ENCODE measurements around the gene ORMDL2.

ORMDL2 gene

DNA sequence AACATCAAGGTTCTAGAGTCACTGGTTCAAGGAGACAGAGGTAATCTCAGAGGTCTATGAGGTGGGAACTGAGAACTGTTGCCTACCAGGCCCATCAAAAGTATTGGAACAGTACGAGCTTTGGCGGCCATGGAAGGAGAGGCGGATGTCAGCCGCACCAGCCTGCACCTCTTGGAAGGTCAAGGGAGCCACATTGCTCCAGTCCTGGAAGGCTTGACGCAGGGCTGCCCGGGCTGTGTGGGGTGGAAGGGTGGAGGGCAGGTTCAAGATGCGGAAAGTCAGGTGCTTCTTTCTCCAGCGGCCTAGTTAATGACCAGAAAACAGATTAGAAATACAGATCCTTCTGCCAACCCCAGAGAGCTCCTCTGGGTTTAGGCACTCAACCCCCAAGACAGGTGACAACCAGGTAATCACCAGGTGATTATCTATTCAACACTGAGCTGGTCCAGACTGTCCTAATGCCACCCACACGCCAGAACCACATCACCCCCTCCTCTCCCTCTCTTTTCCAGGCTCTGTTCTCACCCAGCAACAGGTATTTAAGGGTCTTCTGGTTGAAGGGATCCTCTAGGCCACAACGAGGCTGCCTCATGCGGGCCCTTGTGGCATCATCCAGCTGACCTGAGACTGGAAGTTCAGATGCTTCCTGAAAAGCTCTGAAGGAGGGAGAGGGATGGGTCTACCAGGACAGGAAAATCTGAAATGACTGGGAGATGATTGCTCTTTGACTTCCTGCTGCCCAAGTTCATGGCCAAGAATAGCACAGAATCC is 22.9 kb downstream of the ORMDL2 start:
- TF ChIP-seq, protein P1, sequence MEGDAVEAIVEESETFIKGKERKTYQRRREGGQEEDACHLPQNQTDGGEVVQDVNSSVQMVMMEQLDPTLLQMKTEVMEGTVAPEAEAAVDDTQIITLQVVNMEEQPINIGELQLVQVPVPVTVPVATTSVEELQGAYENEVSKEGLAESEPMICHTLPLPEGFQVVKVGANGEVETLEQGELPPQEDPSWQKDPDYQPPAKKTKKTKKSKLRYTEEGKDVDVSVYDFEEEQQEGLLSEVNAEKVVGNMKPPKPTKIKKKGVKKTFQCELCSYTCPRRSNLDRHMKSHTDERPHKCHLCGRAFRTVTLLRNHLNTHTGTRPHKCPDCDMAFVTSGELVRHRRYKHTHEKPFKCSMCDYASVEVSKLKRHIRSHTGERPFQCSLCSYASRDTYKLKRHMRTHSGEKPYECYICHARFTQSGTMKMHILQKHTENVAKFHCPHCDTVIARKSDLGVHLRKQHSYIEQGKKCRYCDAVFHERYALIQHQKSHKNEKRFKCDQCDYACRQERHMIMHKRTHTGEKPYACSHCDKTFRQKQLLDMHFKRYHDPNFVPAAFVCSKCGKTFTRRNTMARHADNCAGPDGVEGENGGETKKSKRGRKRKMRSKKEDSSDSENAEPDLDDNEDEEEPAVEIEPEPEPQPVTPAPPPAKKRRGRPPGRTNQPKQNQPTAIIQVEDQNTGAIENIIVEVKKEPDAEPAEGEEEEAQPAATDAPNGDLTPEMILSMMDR (IDR thresholded peaks at IDR 0.05) = no peak

DNA sequence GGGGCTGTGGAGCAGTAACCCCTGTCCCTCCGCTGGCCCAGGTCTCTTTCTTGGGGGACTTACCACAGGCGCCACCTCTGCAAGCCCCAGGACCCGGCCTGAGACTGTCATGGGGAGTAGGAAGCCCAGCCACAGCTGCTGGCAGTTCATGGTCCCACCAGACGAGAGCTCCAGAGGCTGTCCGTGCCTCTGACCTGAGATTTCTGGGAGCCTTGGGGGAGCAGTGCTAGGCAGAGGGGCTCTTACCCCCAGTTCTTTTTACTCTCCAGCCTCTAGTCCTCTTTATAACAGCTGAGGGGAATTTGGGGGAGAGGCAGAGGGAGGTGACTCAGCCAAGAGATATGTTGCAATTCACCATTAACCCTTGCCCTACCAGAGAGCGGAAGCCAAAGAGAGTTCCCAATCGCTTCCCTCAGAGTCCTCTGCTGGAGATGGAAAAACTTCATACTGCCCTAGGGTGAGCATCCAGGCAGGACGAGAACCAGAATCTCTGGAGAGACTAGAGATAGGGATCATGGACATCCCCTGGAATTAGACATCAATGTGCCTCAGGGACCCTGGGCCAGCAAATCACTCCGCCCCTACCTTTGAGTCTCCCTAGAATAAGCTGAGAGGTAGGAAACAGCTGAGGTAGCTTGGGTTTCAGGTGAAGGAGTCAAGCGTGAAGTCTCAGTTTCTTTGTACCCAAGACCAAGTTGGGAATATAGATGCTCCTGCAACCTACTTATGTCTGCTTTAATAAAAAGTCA is 25.0 kb downstream of the ORMDL2 start, which contains the start of gene MMP19:
MMP19 (minus strand) TSS at position 256 of the 749 bp plus-strand sequence; CDS start at position 150, 106 bp downstream.
- TF ChIP-seq, protein P1 (IDR thresholded peaks at IDR 0.05) = no peak

DNA sequence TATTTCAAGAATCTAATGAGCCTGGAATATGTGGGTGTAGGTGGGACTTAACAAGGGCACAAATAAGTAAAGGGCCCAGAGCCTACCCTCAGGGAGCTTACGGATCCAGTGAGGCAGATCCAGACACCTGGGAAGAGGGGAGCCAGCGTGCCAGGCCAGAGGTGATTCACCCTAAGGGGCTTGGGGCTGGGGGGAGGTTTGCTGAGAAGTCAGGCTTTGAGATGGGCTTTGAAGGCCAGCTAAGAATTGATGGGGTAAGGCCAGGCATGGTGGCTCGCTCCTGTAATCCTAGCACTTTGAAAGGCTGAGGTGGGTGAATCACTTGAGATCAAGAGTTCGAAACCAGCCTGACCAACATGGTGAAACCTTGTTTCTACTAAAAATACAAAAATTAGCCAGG is 25.6 kb downstream of the ORMDL2 start:
- TF ChIP-seq, protein P1 (IDR thresholded peaks at IDR 0.05) = no peak

DNA sequence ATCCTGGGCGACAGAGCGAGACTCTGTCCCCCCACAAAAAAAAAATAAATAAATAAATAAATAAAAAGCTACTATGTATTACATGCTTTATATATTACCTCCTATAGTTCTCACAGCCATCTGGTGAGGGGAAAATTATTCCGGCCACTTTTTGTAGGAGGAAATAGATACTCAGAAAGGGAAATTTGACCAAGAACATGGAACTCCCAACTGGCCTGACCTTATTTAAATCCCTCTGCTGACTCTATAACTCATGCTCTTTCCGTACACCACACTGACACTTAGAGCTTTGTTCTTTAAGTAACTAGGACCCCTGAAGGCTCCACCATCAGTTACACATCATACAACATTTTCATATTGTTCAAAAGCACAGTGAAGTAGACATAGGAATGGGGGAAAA is 27.1 kb downstream of the ORMDL2 start:
- TF ChIP-seq, protein P1 (IDR thresholded peaks at IDR 0.05) = no peak

DNA sequence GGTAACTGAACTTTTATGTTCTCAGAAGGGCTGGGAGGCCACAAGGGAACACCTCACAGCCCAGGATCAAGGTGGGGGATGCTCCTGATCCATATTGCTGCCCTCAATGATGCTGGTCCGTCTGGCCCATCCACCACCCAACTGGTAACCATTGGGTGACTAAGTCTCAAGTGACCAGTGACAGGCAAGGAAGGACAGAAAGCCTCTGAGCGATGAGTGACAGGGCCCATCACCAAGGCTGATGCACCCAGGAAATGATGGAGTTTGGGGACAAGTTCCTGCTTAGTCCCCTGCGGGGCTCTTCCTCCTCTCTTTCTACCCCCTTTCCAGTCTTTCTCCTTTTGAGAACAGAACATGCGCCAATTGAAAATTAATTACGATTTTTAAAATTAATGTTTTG is 27.5 kb downstream of the ORMDL2 start:
- TF ChIP-seq, protein P1 (IDR thresholded peaks at IDR 0.05) = no peak

DNA sequence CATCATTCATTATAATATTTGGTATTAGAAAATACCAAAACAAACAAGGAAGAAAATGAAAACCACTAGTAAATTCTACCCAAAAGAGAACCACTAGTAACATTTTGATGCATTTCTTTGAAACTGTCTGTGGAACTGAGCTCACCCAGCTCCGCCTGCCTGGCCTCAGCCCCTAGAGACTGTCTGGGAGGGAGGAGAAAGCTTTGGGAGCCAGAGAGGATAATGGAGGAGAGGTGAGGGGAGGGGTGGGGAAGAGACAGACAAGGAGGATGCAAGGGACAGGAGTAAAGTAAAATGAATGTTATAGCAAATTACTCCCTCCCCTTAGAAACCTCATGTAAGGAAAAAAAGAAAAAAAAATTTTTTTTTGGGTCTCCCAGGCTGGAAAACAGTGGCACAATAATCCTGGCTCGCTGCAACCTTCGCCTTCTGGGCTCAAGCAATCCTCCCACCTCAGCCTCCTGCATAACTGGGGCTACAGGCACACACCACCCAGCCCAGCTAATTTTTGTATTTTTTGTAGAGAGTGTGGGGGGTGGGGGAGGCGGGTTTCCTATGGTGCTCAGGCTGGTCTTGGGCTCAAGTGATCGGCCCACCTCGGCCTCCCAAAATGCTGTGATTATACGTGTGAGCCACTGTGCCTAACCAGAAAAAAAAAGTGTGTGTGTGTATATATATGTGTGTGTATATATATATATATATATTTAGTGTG is 28.1 kb downstream of the ORMDL2 start:
- TF ChIP-seq, protein P1 (IDR thresholded peaks at IDR 0.05) = no peak

DNA sequence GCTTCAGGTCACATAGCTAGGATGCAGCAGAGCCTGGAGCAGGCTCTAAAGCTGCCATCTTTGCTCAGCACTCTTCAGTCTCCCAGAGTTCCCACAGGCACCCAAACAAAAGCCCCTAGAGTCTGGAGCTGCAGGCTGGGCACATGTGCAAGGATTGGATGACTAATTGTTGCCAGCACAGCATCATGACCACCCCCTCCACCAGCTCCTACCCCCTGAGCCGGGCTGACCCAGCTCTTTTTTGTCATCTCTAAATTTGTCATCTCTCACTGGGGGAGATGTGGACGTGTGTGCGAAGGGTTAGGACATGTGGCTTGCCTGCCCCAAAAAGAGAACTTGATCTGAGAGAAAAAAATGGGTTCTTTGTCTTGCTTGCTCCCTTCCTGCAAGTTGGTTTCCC is 29.2 kb downstream of the ORMDL2 start:
- TF ChIP-seq, protein P1 (IDR thresholded peaks at IDR 0.05) = no peak

Measured in LNCAP (cell line).